CD8-positive, alpha-beta memory T cell (primary cell): ENCODE measurements around the gene DNAJB1. TPM values are rescaled to one million over a fixed set of nuclear protein-coding genes. Genes with fewer than 3 reads are reported as not detected.
"Not testable (repeated sequence)": the region's sequence is repeated elsewhere in the genome, so short reads cannot be mapped to it uniquely, and the experiment has no call there.

Experiments
- CTCF ChIA-PET: fragments of 350-600 bp; sonication (Branson Sonifier 250); formaldehyde crosslinking; loops from one replicate; lab custom pipeline; 2021; ENCODE audit warnings: antibody characterized with exemption; lab: Charles Lee
- POLR2A ChIA-PET: fragments of 350-600 bp; sonication (Branson Sonifier 250); formaldehyde crosslinking; loops from one replicate; lab custom pipeline; 2021; ENCODE audit warnings: antibody characterized with exemption; lab: Charles Lee
- DNase-seq, 5 donors: peaks; one replicate each; pipeline versions ENCODE4 v3.0.0 to v3.0.0-alpha.2; 2020 to 2022; ENCODE audit warnings: mixed read lengths in 1 of 5
- H3K27ac ChIP-seq: one replicate; pipeline ENCODE4 v1.7.0; 2013; ENCODE audit warnings: low read depth, mild to moderate bottlenecking, low read length, moderate library complexity
- H3K27me3 ChIP-seq: 2 replicates; pipeline ENCODE4 v1.7.0; 2013; ENCODE audit warnings: low read length, mild to moderate bottlenecking; ENCODE audit not compliant: insufficient read depth, poor library complexity, severe bottlenecking
- H3K36me3 ChIP-seq: 2 replicates; pipeline ENCODE4 v1.7.0; 2013; ENCODE audit warnings: mild to moderate bottlenecking, low read length, moderate library complexity; ENCODE audit not compliant: insufficient read depth
- H3K4me1 ChIP-seq: 2 replicates; pipeline ENCODE4 v1.7.0; 2013; ENCODE audit warnings: mild to moderate bottlenecking, low read length, moderate library complexity; ENCODE audit not compliant: insufficient read depth
- H3K4me3 ChIP-seq: 2 replicates; pipeline ENCODE4 v1.7.0; 2013; ENCODE audit warnings: mild to moderate bottlenecking, low read length
- H3K9me3 ChIP-seq: 2 replicates; pipeline ENCODE4 v1.7.0; 2013; ENCODE audit warnings: mild to moderate bottlenecking, low read length
- H3K27ac Mint-ChIP-seq, 8 donors: one replicate each; pipeline ENCODE4 v1.8.0; 2020 to 2021; ENCODE audit warnings: mixed read lengths in 8 of 8, mild to moderate bottlenecking in 6 of 8, inconsistent platforms in 3 of 8, moderate library complexity in 3 of 8
- H3K27me3 Mint-ChIP-seq, 2 donors: one replicate each; pipeline ENCODE4 v1.8.0; 2020 to 2021; ENCODE audit warnings: mixed read lengths in 2 of 2, mild to moderate bottlenecking in 1 of 2, moderate library complexity in 1 of 2
- H3K36me3 Mint-ChIP-seq, 3 donors: one replicate each; pipeline ENCODE4 v1.8.0; 2020 to 2021; ENCODE audit warnings: mixed read lengths in 3 of 3, inconsistent platforms in 1 of 3, mild to moderate bottlenecking in 1 of 3
- H3K4me1 Mint-ChIP-seq, 3 donors: one replicate each; pipeline ENCODE4 v1.8.0; 2020 to 2021; ENCODE audit warnings: mixed read lengths in 3 of 3, inconsistent platforms in 1 of 3, mild to moderate bottlenecking in 1 of 3
- H3K4me3 Mint-ChIP-seq, 7 donors: one replicate each; pipeline ENCODE4 v1.8.0; 2020 to 2021; ENCODE audit warnings: mixed read lengths in 7 of 7, mild to moderate bottlenecking in 6 of 7, moderate library complexity in 4 of 7, inconsistent platforms in 2 of 7
- H3K9me3 Mint-ChIP-seq, 5 donors: one replicate each; pipeline ENCODE4 v1.8.0; 2020 to 2022; ENCODE audit warnings: mixed read lengths in 5 of 5, mild to moderate bottlenecking in 3 of 5, moderate library complexity in 2 of 5, inconsistent platforms in 1 of 5
- polyA plus RNA-seq: library from polyadenylated mRNA; unstranded; fragments of 300-500 nt; fragmentation: Illumina TruSeq; gene quantifications from one replicate; pipeline ENCODE4 v1.2.3, GENCODE V29; 2021
- total RNA-seq, 2 experiments: library from RNA; stranded (reverse); gene quantifications; one replicate each; pipeline ENCODE4 v1.2.3, GENCODE V29; 2021

Gene DNAJB1
- total and polyA plus RNA-seq, 3 experiments from 2014 or later = 98.6 to 385 (median 103) TPM

DNA sequence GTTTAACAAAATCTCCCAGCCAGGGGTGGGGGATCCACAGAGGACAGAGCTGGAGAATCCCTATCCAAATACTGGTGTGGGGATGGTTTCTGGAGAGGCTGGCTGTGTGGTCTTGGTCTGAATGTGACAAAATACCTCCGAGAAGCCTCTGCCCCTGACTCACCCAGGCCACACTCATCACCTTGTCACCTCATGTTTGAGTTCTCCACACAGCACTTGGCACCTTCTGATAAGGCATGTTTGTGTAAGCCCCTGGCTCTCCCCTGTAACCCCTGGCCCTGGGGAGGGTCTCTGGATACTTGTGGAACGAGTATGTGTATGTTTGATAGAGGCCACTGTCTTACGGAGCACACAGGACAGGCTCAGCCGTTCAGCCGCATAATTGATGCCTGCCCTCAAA is 25.9 kb upstream of the DNAJB1 start:
- Histone ChIP-seq H3K4me1 (no peaks in the 10 kb centered on the region), H3K9me3 (no peaks in the 10 kb centered on the region), H3K36me3 (no peaks in the 10 kb centered on the region), H3K27ac (no peak overlapping the region), H3K27me3 (no peaks in the 10 kb centered on the region), H3K4me3 (no peak overlapping the region)
- peak overlapping the region in 2 of 8 donors; percentile 22 to 74 for H3K27ac Mint-ChIP-seq
- H3K4me1 Mint-ChIP-seq = peaks cover 21 to 56% (median 25%) of the 10 kb centered on the region in 3 donors
- H3K9me3 Mint-ChIP-seq = no peaks in the 10 kb centered on the region
- CTCF ChIA-PET = interaction anchor here (0.8 to 1.7 kb wide), 3 partner anchors 8 to 29 kb away, joined by 3 to 4 read pairs (median 3); no protein-coding TSS in a partner anchor
- H3K27me3 Mint-ChIP-seq = no peaks in the 10 kb centered on the region
- DNase-seq = no peak
- peaks cover 0 to 47% (median 0%) of the 10 kb centered on the region in 3 donors for H3K36me3 Mint-ChIP-seq
- no peak overlapping the region for H3K4me3 Mint-ChIP-seq
- POLR2A ChIA-PET = no interaction called here

DNA sequence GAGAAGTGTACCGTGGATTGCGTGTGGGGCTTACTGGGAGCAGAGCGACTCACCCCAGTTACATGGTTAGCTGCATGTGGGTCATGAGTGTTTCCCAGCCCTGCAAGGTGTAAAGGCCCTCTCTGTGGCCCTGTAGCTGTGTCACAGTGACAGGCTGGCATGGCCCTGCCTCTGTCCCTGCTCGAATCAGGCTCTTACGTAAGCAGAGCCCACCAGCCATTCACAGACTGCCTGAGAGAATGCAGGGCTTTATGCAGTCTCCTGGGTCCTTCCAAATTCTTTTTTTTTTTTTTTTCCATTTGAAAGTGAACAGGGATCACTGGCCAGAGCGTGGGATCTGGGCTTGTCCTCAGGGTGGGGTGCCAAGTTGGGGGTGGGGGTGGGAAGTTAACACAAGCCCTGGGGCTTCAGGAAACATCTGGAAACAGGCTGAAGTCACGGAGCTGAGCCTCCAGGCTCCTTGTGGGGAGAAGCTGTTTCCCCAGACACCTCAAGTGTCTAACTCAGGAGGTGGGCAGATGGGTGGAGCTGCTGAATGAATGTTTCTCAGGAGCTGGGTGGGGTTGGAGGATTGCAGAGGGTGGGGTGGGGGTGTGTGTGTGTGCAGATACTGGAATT is 24.6 kb upstream of the DNAJB1 start:
- no peaks in the 10 kb centered on the region for H3K4me1 ChIP-seq
- Mint-ChIP-seq H3K36me3 (peaks cover 0 to 40% (median 0%) of the 10 kb centered on the region in 3 donors), H3K4me3 (no peak overlapping the region), H3K27ac (no peak overlapping the region), H3K9me3 (no peaks in the 10 kb centered on the region), H3K27me3 (no peaks in the 10 kb centered on the region), H3K4me1 (peaks cover 25 to 61% (median 25%) of the 10 kb centered on the region in 3 donors)
- CTCF ChIA-PET = no interaction called here
- no peaks in the 10 kb centered on the region for H3K9me3 ChIP-seq
- peak overlapping the region; percentile 9 for H3K27ac ChIP-seq
- H3K36me3 ChIP-seq = no peaks in the 10 kb centered on the region
- POLR2A ChIA-PET = no interaction called here
- H3K4me3 ChIP-seq = no peak overlapping the region
- no peak for DNase-seq
- no peaks in the 10 kb centered on the region for H3K27me3 ChIP-seq

DNA sequence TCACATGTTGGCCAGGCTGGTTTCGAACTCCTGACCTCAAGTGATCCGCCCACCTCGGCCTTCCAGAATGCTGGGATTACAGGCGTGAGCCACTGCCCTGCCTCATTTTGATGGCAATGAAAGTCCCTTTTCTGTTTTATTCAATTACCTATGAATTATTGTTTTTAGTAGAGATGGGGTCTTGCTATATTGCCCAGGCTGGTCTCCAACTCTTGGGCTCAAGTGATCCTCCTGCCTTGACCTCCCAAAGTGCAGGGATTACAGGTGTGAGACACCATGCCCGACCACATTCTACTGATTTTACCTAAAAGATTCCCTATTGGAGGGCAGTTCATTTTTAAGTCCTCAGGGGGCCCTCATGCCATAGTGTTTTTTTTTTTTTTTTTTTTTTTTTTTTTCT is 23.8 kb upstream of the DNAJB1 start:
- Mint-ChIP-seq H3K36me3 (peaks cover 0 to 39% (median 0%) of the 10 kb centered on the region in 3 donors), H3K4me1 (peaks cover 28 to 66% (median 29%) of the 10 kb centered on the region in 3 donors), H3K27ac (peak overlapping the region in 1 of 8 donors; percentile 43)
- H3K4me3 ChIP-seq, DNase-seq, H3K27ac ChIP-seq, H3K4me3 Mint-ChIP-seq, POLR2A ChIA-PET, H3K27me3 ChIP-seq, H3K4me1 ChIP-seq, H3K9me3 Mint-ChIP-seq, H3K27me3 Mint-ChIP-seq, H3K36me3 ChIP-seq, CTCF ChIA-PET, H3K9me3 ChIP-seq: not testable (repeated sequence)

DNA sequence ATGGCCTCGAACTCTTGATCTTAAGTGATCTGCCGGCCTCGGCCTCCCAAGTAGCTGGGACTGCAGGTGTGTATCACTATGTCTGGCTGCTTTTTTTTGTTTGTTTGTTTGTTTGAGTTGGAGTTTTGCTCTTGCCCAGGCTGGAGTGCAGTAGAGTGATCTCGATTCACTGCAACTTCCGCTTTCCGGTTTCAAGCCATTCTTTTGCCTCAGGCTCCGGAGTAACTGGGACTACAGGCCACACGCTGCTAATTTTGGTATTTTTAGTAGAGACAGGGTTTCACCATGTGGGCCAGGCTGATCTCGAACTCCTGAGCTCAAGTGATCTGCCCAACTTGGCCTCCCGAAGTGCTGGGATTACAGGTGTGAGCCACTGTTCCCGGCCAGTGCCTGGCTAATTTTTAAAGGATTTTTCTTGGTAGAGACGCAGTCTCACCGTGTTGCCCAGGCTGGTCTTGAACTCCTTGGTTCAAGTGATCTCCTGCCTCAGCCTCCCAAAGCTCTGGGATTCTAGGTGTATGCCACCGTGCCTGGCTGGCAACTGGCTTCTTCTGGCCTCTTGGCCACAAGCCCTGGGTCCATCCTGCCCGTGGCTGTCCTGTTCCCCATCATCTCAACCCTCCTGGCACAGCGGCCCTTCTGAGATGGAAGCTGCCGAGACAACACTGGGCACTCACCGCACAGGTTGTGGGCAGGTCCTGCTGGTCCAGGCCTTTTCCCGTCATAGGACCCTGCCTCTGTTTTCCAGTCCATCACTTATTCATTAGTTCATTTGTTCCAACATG is 22.7 kb upstream of the DNAJB1 start:
- Mint-ChIP-seq H3K4me3 (no peak overlapping the region), H3K9me3 (no peaks in the 10 kb centered on the region), H3K36me3 (peaks cover 0 to 33% (median 0%) of the 10 kb centered on the region in 3 donors), H3K27me3 (no peaks in the 10 kb centered on the region), H3K27ac (peak overlapping the region in 1 of 8 donors; percentile 33), H3K4me1 (peaks cover 29 to 71% (median 29%) of the 10 kb centered on the region in 3 donors)
- ChIA-PET CTCF (no interaction called here), POLR2A (no interaction called here)
- H3K4me3 ChIP-seq = no peak overlapping the region
- H3K4me1 ChIP-seq = peaks cover 9% of the 10 kb centered on the region
- H3K27ac ChIP-seq = no peak overlapping the region
- H3K9me3 ChIP-seq = no peaks in the 10 kb centered on the region
- H3K36me3 ChIP-seq = no peaks in the 10 kb centered on the region
- DNase-seq = no peak
- no peaks in the 10 kb centered on the region for H3K27me3 ChIP-seq

DNA sequence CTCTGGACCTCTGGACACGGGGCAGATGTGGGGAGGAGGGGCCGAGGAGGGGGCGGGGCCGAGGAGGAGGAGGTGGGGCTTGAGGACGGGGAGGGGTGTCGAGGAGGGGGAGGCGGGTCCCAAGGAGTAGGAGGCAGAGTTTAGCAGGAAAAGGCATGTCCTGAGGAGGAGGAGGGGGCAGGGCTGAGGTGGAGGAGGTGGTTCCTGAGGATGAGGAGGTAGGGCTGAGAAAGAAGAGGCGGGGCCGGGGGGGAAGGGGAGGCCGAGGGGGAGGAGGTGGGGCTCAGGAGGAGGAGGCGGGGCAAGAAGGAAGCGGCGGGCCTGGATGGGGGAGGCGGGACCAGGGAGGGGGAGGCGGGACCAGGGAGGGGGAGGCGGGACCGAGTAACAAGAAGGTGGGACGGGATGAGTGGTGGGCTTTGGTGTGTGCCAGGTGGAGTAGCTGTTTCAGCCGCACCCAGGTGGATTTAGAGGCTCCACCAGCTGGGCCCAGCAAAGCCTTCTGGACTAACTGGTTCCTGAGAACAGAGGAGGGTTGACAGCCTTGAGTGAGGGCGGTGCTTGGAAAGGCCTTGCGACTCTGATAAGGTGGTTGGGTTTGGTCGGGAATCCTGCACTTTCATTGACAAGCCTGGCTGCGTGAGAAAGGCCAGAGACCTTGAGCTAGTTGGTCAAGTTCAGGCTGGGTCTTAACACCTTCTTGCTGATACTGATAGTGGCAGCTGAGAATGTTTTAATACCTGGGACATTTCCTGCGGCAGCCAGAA is 18.9 kb upstream of the DNAJB1 start:
- Histone ChIP-seq H3K4me3 (no peak overlapping the region), H3K27me3 (no peaks in the 10 kb centered on the region), H3K4me1 (peaks cover 32% of the 10 kb centered on the region), H3K27ac (no peak overlapping the region), H3K9me3 (no peaks in the 10 kb centered on the region), H3K36me3 (no peaks in the 10 kb centered on the region)
- Mint-ChIP-seq H3K4me3 (peak overlapping the region in 2 of 7 donors; percentile 28 to 61), H3K9me3 (no peaks in the 10 kb centered on the region), H3K36me3 (peaks cover 0 to 24% (median 6%) of the 10 kb centered on the region in 3 donors), H3K27me3 (no peaks in the 10 kb centered on the region), H3K4me1 (peaks cover 28 to 65% (median 28%) of the 10 kb centered on the region in 3 donors), H3K27ac (peak overlapping the region in 2 of 8 donors; percentile 12 to 61)
- ChIA-PET POLR2A (interaction anchor here (0.7 kb wide), 1 partner anchor 362 kb away, joined by 5 read pairs; no protein-coding TSS in a partner anchor), CTCF (interaction anchor here (0.8 to 1.8 kb wide), 6 partner anchors 12 to 32 kb away, joined by 3 to 7 read pairs (median 4); no protein-coding TSS in a partner anchor)
- peak in 2 of 5 donors; percentile 13 to 35 for DNase-seq

DNA sequence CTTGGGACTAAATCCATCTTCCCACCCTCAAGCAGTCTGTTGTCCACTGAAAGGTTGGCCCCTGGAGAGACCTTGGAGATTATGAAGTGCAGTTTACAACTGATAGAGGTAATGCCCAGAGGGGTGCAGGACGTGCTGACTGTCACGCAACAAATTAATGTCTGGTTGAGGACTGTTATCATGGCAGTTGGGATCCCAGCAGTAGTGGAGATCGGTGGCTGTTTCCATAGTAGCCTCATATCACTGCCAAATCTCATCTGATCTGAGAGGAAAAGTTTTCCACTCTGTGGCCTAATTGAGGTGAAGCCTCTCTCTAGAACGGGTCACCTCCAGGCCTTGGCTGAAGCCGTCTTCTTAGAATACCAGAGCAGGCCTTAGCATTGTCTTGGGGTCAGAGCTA is 15.3 kb upstream of the DNAJB1 start:
- peak overlapping the region in 6 of 8 donors; percentile 35 to 59 (median 40) for H3K27ac Mint-ChIP-seq
- H3K27me3 Mint-ChIP-seq = no peaks in the 10 kb centered on the region
- H3K4me3 Mint-ChIP-seq = peak overlapping the region in 1 of 7 donors; percentile 12
- no peaks in the 10 kb centered on the region for H3K9me3 Mint-ChIP-seq
- H3K9me3 ChIP-seq = no peaks in the 10 kb centered on the region
- ChIA-PET POLR2A (interaction anchor here (1.3 kb wide), 1 partner anchor 12 kb away, joined by 6 read pairs; no protein-coding TSS in a partner anchor), CTCF (interaction anchor here (1.1 to 3.3 kb wide), 5 partner anchors 16 to 53 kb away, joined by 3 to 14 read pairs (median 5); no protein-coding TSS in a partner anchor)
- no peaks in the 10 kb centered on the region for H3K36me3 ChIP-seq
- peaks cover 57% of the 10 kb centered on the region for H3K4me1 ChIP-seq
- H3K27ac ChIP-seq = no peak overlapping the region
- H3K4me3 ChIP-seq = no peak overlapping the region
- no peaks in the 10 kb centered on the region for H3K27me3 ChIP-seq
- DNase-seq = no peak
- peaks cover 0 to 26% (median 6%) of the 10 kb centered on the region in 3 donors for H3K36me3 Mint-ChIP-seq
- peaks cover 36 to 77% (median 43%) of the 10 kb centered on the region in 3 donors for H3K4me1 Mint-ChIP-seq

DNA sequence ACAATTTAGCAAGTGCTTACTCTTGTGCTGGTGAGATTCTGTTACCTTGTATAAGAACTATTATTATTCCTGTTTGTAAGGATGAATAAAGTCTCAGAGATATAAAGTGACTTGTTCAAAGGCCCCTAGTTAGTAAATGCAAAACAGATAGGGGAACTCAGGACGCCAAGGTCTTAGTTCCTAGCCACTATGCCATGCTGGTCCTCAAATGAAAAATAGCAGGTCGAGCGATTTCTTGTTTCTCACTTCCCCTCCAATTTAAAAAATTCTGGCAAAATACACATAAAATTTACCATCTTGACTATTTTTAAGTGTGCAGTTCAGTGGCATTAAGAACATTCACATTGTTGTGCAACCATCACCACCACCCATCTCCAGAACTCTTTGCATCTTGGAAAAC is 12.3 kb upstream of the DNAJB1 start:
- peak overlapping the region; percentile 97 for H3K4me3 ChIP-seq

More for the DNA sequence above, 12.3 kb upstream of the DNAJB1 start:
- Mint-ChIP-seq H3K9me3 (no peaks in the 10 kb centered on the region), H3K4me1 (peaks cover 32 to 73% (median 45%) of the 10 kb centered on the region in 3 donors), H3K4me3 (peak overlapping the region; percentile 85 to 99 (median 94)), H3K36me3 (peaks cover 0 to 24% (median 6%) of the 10 kb centered on the region in 3 donors), H3K27ac (peak overlapping the region in 7 of 8 donors; percentile 29 to 100 (median 94)), H3K27me3 (no peaks in the 10 kb centered on the region)
- Histone ChIP-seq H3K27me3 (no peaks in the 10 kb centered on the region), H3K27ac (no peak overlapping the region), H3K9me3 (no peaks in the 10 kb centered on the region), H3K4me1 (peaks cover 43% of the 10 kb centered on the region), H3K36me3 (no peaks in the 10 kb centered on the region)
- no peak for DNase-seq
- ChIA-PET CTCF (no interaction called here), POLR2A (interaction anchor here (0.6 to 4.6 kb wide), 4 partner anchors 13 to 204 kb away, joined by 3 to 44 read pairs (median 6); partner anchors contain the start of gene DNAJB1)
